GM18511 (cell line): ENCODE measurements around the gene TM2D1.
A peak's percentile ranks its signal among the peaks of the same experiment; 100 is the strongest.
"Not testable (repeated sequence)": the region's sequence is repeated elsewhere in the genome, so short reads cannot be mapped to it uniquely, and the experiment has no call there.

ENCODE experiments used
- ATAC-seq: cut with Tn5 transposase; IDR thresholded peaks from one replicate; pipeline ENCODE4 v1.9.1; 2021; ENCODE audit warnings: mild to moderate bottlenecking, moderate library complexity; ENCODE audit not compliant: unreplicated experiment

TM2D1 gene

DNA sequence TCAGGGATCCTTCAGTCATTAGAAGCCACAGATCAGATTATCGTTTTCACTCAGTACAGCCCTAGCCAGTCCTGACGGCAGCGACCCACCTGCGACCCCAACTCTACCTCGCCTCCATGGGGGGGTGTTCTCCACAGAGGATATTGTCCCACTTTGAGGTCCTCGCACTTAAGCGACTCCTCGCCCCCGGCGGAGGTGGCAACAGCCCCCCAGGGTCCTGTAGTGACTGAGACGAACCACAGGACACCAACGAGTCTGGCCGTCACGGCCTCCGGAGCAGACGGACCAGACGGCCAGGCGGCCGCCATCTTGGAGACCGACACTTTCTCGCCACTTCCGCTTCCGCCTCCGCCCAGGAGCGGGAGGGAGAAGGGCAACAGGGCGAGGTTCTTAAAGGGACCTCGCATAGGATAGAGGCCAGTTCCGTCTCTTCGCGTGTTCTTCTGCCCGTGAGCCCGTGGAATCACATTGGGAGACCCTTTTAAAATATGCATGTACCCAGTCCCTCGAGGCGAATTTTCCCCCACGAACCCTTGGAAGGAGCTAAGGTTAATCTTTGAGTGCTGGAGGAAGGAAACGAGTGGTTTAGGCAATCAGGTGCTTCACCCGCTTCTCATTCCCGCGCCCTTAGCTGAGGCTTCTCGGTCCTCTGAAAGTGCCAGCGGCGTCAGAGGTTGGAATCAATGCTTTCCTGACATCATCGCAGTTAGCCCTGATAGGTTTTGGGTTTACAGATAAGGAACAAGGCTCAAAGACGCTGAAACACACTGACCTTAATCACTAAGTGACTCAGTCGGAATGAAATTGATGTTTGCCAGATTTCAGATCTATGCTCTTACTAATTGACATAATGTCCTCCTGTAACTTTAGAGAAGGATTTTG lies at the start of gene TM2D1:
Gene TM2D1, minus strand, starts transcription at position 329 of the 882 bp plus-strand sequence. Its CDS starts 21 bp downstream, at position 308.
- peak; percentile 100 for ATAC-seq

DNA sequence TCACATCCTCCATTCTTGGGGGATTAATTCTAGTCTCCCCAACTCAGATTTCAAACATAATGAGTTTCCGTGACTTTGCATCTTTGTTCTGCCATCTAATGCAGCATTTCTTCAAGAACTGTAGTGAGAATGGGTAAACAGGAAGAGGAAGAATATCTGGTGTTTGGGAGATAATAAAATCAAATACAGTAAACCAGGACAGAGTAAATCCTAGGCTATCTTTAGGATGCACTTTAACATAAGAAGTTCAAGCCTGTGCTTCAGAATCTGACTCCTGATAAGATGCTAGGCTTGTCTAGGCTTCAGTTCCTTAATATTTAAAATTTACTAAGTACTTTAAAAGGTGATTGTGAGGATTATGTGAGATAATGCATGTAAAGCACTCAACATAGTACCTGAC lies 45.2 kb upstream of the TM2D1 start:
- no peak for ATAC-seq

DNA sequence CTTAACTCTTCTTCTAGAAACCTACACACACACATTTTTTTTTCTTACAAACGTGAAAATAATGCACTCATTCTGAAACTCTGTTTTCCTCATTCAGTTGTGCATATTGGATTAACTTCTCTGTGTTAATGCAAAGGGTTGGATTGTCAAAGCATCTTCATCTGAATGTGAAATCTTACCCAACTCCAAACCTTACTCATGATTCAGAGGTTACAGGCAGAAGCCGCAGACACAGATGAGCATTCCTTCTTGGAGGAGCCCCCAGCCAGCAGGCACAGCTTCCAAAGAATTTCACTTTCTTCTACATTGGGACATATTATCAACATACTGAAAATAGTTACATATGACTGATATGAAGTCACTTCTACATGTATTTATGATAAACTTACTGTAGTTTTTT lies 33.0 kb upstream of the TM2D1 start:
- no peak for ATAC-seq

DNA sequence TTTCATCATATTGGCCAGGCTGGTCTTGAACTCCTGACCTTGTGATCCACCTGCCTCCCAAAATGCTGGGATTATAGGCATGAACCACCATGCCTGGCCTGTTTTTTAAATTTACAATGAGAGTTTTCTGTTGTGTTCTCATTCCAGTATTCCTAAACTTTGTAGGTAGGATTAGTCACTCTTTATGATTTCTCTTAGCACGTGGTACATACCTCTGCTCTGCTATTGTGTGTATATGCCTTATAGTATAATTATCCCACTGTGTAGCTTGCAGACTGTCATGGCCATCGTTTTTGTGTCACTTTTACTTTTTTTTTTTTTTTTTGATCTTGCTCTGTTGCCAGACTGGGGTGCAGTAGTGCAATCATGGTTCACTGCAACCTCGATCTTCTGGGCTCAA lies 31.8 kb upstream of the TM2D1 start:
- no peak for ATAC-seq

- no peak for ATAC-seq
Measured at GRCh38 chr1:61754545-61754944, 29.6 kb upstream of the TM2D1 start.

- ATAC-seq = no peak
Measured at GRCh38 chr1:61753998-61754508, 29.1 kb upstream of the TM2D1 start.

DNA sequence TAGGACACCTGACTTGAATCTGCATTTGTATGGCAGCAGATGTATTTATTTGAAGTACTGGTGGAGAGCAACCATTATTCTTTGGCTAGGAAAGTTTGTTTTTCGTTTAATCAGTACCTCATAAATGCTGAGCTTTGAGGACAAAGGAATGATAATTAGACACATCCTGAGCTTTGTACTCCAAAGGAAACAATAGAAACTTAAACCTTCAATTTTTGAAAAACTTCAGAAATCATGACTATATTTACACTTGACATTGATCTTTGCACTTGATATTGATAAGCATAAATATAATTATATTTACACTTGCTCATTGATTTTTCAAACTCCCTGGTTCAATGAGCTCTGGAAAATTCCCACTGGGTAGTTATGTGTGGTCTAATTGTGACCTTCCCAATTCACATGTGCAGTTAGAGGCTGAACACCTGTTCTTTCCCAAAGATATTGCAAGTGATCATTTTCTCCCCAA lies 28.0 kb upstream of the TM2D1 start:
- ATAC-seq = no peak

GRCh38 chr1:61749574-61749973 lies 24.6 kb upstream of the TM2D1 start:
- no peak for ATAC-seq

DNA sequence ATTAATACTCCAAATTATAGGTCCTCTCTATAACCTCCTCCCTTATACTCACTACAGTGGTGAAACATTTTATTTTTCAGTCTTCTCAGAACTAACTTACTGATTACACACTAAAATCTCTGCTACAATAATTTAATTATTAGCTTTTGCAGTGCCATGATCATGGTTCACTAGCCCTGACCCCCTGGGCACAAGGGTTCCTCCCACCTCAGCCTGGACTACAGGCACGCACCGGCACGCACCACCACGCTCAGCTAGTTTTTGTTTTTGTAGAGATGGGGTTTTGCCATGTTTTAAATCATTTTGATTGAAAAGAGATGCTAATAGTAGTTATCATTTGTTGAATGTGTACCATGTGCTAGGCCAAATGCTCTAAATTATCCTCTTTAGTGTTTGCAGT lies 23.6 kb upstream of the TM2D1 start:
- no peak for ATAC-seq

DNA sequence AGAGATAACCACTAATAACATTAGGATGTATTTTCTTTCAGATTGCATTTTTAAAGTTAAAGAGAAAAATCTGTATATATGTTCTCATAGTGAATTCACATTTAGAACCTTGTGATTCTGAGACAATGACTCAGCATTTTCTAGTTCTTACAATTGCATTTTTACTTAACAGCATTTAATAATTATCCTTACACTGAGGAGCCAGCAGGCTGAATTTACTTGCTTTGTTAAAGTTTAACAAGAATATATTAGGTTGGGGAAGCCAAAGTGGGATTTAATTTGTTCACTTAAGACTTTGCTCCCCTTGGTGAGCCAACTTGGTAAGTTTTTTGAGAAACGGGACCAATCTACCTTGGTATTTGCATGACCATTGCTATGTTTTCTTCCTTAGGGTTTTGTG lies 21.9 kb upstream of the TM2D1 start:
- ATAC-seq = no peak

- no peak for ATAC-seq
Measured at GRCh38 chr1:61743716-61744580, 19.0 kb upstream of the TM2D1 start.

DNA sequence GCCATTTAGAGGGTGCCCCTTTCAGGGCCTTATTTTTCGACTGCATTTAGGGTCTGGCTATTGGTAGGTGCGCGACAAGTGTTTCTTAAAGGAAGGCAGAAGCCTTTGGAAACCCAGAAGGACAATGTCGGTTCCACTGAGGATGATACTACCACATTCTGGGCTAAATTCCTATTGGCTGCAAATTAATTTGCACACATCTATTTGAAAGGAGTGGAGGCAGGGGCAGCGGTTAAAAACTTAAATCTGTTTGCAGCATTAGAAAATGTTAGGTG lies 18.4 kb upstream of the TM2D1 start:
- ATAC-seq = no peak

DNA sequence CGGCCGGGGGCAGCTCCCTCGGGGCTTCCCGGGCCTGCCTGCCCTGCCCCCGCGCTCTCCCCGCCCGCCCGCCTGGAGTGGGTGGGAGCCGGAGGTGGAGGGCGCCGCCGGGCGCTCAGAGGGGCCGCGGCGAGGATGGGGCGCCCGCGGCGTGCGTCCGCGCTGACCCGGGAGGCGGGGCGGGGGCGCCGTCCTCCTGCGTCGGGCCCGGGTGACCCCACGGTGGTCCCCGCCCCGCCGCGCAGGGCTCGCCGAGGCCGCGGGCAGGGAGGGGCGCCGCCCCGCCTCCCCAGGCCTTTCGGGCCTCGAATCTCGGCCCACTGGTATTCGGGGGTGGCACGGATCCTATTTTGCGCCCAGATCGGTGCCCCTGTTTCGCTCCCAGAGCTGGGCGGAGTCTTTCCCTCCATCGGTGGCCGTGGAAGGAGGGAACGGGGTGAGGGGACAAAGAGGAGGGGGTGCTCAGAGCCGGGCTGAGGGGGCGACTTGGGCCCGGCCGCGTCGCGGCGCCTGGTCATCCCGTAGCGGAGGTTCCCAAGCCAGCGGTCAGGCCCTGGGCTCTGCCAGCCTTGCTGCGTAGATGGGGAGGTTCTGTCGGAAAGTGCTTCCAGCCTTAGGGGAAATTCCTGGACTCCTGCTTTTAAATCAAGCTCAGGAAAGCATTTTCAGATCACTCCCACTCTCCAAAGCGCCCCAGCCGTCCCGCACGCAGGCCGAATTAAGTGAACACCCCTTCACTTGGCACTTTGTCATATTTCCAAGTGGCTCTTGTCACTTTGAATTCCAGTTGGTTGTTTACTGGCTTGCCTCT lies 17.9 kb upstream of the TM2D1 start:
- ATAC-seq = peak; percentile 67

DNA sequence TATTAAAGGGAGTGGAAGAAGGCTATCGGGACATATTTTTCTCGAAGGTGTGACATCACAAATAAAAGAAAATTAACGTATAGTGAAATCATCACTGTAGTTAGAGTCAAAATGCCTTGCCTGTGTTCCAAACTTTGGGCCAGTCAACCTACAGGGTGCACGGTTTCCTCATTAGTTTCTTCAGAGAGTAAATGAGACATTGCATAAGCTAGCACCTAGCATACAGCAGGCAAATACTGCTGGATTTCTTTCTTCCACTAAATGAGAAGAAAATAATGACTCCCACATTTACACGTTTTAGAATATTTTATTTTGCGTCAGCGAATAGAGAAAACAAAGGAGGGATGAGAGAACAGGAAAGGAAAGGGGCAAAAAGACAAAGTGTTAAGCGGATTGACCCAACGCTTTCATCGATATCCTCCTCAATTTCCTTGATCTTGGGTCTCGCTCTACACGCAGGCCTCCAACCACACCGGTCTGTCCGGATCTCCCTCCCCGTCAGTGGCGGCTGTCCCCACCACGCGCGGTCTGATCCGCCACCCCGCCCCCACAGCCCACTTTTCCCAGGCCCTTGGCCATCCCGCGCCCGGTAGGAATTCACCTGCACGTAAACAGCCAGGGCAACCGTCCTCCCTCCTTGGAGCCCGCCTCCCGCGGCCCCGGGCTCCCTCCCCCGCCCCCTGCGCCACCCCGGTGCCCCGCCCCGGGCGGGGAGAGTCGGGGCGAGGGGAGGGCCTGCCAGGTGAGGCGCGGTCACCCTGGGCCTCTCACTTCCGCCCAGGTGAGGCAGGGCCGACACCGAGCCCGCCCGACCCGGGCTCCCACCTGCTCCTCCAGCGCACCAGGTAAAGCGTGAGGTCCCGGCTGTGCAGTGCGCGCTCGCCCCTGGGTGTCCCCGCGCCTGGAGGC lies 17.0 kb upstream of the TM2D1 start, which contains the start of gene PATJ:
Gene PATJ, plus strand, starts transcription at position 770 of the 909 bp plus-strand sequence. CDS start 20,413 bp downstream, outside the sequence.
- ATAC-seq = peak; percentile 83

DNA sequence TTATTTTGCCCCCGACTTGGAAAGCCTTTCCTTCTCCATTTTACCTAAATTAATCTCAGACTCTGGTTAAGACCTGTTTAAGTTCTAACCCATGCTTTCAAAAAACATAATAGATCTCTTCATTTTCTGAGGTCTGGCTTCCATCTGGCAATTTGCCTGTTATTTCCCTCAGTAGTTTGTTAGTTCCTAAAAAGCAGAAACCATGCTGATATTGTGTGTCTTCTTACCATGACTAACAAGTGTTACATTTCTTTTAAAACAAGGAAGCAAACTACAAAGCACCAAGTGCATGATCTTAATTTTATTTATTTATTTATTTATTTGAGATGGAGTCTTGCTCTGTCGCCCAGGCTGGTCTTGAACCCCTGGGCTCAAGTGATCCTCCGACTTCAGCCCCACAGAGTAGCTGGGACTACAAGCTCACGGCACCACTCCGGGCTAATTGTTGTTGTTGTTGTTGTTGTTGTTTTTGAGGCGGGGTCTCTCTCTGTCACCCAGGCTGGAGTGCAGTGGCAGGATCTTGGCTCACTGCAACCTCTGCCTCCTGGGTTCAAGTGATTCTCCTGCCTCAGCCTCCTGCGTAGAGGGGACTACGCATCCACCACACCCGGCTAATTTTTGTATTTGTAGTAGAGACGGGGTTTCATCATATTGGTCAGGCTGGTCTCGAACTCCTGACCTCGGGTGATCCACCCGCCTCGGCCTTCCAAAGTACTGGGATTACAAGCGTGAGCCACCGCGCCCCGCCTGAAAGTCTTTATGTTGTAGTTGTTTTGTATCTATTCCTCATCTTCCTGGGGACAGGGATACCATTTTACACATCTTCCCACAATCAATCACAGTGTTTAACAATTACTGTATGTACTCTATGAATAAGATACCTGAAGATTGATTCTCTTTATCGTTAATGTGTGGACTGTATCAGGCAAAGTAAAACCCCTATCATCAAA lies 16.1 kb upstream of the TM2D1 start:
- no peak for ATAC-seq

GRCh38 chr1:61732726-61733125 lies 7.8 kb upstream of the TM2D1 start:
- ATAC-seq = no peak

DNA sequence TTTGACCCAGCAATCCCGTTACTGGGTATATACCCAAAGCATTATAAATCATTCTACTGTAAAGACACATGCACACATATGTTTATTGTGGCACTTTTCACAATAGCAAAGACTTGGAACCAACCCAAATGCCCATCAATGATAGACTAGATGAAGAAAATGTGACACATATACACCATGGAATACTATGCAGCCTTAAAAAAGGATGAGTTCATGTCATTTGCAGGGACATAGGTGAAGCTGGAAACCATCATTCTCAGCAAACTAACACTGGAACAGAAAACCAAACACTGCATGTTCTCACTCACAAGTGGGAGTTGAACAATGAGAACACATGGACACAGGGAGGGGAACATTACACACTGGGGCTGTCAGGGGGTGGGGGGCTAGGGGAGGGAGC lies 5.7 kb upstream of the TM2D1 start:
- not testable (repeated sequence) for ATAC-seq

- no peak for ATAC-seq
Measured at GRCh38 chr1:61727544-61727943, 2.6 kb upstream of the TM2D1 start.

DNA sequence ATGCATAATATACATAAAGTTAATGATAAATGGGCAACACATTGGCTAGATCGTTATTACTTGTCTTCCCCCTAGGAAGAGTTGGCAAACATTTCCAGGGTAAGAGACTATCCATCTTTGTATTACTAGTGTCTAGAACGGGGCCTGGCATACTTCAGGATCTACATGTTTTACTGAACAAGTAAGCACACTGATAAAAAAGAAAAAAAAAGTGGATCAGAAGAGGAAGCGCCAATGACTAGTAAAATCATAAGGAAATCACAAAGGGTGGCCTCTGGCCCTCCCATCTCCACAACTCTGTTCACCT lies 482 bp downstream of the TM2D1 start:
- no peak for ATAC-seq
